ENCODE measurements around the gene KLK1.
A peak's percentile ranks its signal among the peaks of the same experiment; 100 is the strongest.
"Not testable (repeated sequence)": the region's sequence is repeated elsewhere in the genome, so short reads cannot be mapped to it uniquely, and the experiment has no call there.

Gene KLK1

DNA sequence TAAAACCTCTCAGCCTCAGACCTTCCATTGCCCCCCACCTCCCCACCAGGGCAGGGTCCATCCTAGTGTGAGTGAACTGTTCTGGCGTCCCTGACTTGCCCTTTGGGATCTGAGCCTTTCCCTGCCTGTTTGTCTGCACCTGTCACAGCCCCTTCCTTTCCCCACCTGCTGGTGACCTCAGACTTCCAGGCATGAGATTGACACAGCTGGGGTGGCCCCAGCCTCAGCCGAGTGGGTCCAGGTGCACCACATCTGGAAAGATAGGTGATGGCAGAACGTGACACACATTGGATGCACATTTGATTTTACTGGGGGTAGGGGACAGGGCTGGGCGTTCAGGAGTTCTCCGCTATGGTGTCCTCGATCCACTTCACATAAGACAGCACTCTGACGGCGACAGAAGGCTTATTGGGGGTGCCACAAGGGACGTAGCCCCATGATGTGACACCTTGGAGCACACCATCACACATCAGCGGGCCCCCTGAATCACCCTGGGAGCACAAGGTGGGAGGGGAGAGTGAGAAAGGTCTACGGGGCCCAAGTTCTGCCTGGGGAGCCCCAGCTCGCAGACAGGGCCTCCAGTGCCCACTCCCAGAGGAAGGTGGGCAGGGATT lies 4.6 kb downstream of the KLK1 start:
- TF ChIP-seq, protein P1, sequence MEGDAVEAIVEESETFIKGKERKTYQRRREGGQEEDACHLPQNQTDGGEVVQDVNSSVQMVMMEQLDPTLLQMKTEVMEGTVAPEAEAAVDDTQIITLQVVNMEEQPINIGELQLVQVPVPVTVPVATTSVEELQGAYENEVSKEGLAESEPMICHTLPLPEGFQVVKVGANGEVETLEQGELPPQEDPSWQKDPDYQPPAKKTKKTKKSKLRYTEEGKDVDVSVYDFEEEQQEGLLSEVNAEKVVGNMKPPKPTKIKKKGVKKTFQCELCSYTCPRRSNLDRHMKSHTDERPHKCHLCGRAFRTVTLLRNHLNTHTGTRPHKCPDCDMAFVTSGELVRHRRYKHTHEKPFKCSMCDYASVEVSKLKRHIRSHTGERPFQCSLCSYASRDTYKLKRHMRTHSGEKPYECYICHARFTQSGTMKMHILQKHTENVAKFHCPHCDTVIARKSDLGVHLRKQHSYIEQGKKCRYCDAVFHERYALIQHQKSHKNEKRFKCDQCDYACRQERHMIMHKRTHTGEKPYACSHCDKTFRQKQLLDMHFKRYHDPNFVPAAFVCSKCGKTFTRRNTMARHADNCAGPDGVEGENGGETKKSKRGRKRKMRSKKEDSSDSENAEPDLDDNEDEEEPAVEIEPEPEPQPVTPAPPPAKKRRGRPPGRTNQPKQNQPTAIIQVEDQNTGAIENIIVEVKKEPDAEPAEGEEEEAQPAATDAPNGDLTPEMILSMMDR (IDR thresholded peaks at IDR 0.05; ENCODE audit: low read depth, low read length), result no peak
- TF ChIP-seq POLR2A (IDR thresholded peaks at IDR 0.05; ENCODE audit: extremely low read depth, insufficient read length), result no peak
- DNase-seq (ENCODE audit: low read depth), result no peak
- no peak overlapping the region for H3K4me3 ChIP-seq (ENCODE audit: low read depth, low read length)

GRCh38 chr19:50817941-50818858 lies 5.4 kb downstream of the KLK1 start:
- no peak overlapping the region for H3K4me3 ChIP-seq (ENCODE audit: low read depth, low read length)
- DNase-seq (ENCODE audit: low read depth), result peak; percentile 67

DNA sequence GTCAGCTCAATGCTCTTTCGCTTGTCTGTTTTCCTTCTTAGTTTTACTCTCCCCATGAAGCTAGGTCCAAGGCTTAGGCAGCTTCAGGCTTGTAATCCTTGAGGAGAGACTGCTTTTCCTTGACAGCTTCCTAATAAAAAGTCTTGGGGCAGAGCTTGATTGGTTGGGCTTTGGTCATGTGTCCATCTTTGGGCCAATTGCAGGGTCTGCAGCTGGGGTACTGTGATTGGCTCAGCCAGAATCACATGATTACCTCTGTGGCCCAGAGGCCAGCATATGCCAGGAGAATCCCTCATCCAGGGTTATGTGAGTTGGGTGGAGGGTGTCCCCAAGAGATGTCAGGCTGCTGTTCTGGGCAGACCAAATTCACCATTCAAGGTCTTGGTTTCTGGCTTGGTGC lies 8.1 kb downstream of the KLK1 start:
- no peak for TF ChIP-seq POLR2A (IDR thresholded peaks at IDR 0.05; ENCODE audit: extremely low read depth, insufficient read length)
- TF ChIP-seq, protein P1 (IDR thresholded peaks at IDR 0.05; ENCODE audit: low read depth, low read length), result no peak
- TF ChIP-seq, protein P2, sequence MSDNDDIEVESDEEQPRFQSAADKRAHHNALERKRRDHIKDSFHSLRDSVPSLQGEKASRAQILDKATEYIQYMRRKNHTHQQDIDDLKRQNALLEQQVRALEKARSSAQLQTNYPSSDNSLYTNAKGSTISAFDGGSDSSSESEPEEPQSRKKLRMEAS (IDR thresholded peaks at IDR 0.05; ENCODE audit: low read depth, low read length), result no peak
- TF ChIP-seq MYC (IDR thresholded peaks at IDR 0.05; ENCODE audit: low read depth, low read length), result no peak
- DNase-seq (ENCODE audit: low read depth), result no peak
- H3K4me3 ChIP-seq (ENCODE audit: low read depth, low read length), result no peak overlapping the region

More at GRCh38 chr19:50817941-50818858, 5.4 kb downstream of the KLK1 start:
- TF ChIP-seq POLR2A (IDR thresholded peaks at IDR 0.05; ENCODE audit: extremely low read depth, insufficient read length) (no peak), MYC (IDR thresholded peaks at IDR 0.05; ENCODE audit: low read depth, low read length) (no peak)
- TF ChIP-seq, protein P1 (IDR thresholded peaks at IDR 0.05; ENCODE audit: low read depth, low read length), result no peak
- TF ChIP-seq, protein P2 (IDR thresholded peaks at IDR 0.05; ENCODE audit: low read depth, low read length), result no peak

GRCh38 chr19:50814883-50815282 lies 8.7 kb downstream of the KLK1 start:
- TF ChIP-seq MYC (IDR thresholded peaks at IDR 0.05; ENCODE audit: low read depth, low read length) (no peak), POLR2A (IDR thresholded peaks at IDR 0.05; ENCODE audit: extremely low read depth, insufficient read length) (no peak)
- TF ChIP-seq, protein P2 (IDR thresholded peaks at IDR 0.05; ENCODE audit: low read depth, low read length), result no peak
- TF ChIP-seq, protein P1 (IDR thresholded peaks at IDR 0.05; ENCODE audit: low read depth, low read length), result no peak
- DNase-seq (ENCODE audit: low read depth), result no peak
- H3K4me3 ChIP-seq (ENCODE audit: low read depth, low read length), result no peak overlapping the region

DNA sequence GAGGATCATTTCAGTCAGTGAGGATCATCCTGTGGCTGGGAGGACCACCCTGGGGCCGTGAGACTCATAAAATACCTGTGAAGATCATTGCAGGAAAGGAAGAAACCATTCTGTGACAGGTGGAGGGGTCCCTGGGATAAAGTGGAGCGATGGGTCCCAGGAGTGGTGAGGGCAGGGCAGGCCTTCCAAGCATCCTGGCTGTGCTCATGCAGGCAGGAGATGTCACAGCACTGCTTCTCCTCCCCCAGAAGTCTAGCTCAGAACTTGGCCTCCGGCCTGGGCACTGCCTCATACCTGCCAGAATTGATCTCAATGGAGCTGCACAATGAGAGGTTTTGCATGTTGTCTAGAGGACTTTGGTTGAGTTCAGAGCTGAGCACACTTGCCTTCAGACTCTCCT lies 11.1 kb downstream of the KLK1 start:
- no peak for DNase-seq (ENCODE audit: low read depth)
- no peak overlapping the region for H3K4me3 ChIP-seq (ENCODE audit: low read depth, low read length)
- no peak for TF ChIP-seq POLR2A (IDR thresholded peaks at IDR 0.05; ENCODE audit: extremely low read depth, insufficient read length)
- TF ChIP-seq, protein P2 (IDR thresholded peaks at IDR 0.05; ENCODE audit: low read depth, low read length), result no peak
- no peak for TF ChIP-seq MYC (IDR thresholded peaks at IDR 0.05; ENCODE audit: low read depth, low read length)
- TF ChIP-seq, protein P1 (IDR thresholded peaks at IDR 0.05; ENCODE audit: low read depth, low read length), result no peak

- DNase-seq (ENCODE audit: low read depth); H3K4me3 ChIP-seq (ENCODE audit: low read depth, low read length): not testable (repeated sequence)
Observed at GRCh38 chr19:50811622-50812238, 11.9 kb downstream of the KLK1 start.
